GM21723 (cell line): ENCODE measurements around the gene MYO5B.

Source experiments
- ATAC-seq: cut with Tn5 transposase; IDR thresholded peaks from one replicate; pipeline ENCODE4 v1.9.1; 2021; ENCODE audit warnings: mild to moderate bottlenecking, moderate library complexity; ENCODE audit not compliant: unreplicated experiment

Gene MYO5B

GRCh38 chr18:50075772-50076171 is 119.2 kb downstream of the MYO5B start:
- ATAC-seq: no peak

GRCh38 chr18:50074404-50074803 is 120.5 kb downstream of the MYO5B start:
- no peak for ATAC-seq

- no peak for ATAC-seq
Observed at GRCh38 chr18:50073319-50073718, 121.6 kb downstream of the MYO5B start.

- ATAC-seq: no peak
Observed at GRCh38 chr18:50072146-50072545, 122.8 kb downstream of the MYO5B start.

- ATAC-seq: no peak
Observed at GRCh38 chr18:50071397-50071796, 123.5 kb downstream of the MYO5B start.

- ATAC-seq: no peak
Observed at GRCh38 chr18:50069422-50069821, 125.5 kb downstream of the MYO5B start.

GRCh38 chr18:50065527-50065926 is 129.4 kb downstream of the MYO5B start:
- no peak for ATAC-seq

- ATAC-seq: no peak
Observed at GRCh38 chr18:50065039-50065438, 129.9 kb downstream of the MYO5B start.

GRCh38 chr18:50061876-50062517 is 132.9 kb downstream of the MYO5B start:
- no peak for ATAC-seq

- ATAC-seq: no peak
Observed at GRCh38 chr18:50060822-50061221, 134.1 kb downstream of the MYO5B start.

- no peak for ATAC-seq
Observed at GRCh38 chr18:50058731-50059130, 136.2 kb downstream of the MYO5B start.

- ATAC-seq: no peak
Observed at GRCh38 chr18:50057009-50057408, 137.9 kb downstream of the MYO5B start.

GRCh38 chr18:50056185-50056584 is 138.8 kb downstream of the MYO5B start:
- no peak for ATAC-seq

GRCh38 chr18:50055488-50055887 is 139.5 kb downstream of the MYO5B start:
- no peak for ATAC-seq

- ATAC-seq: no peak
Observed at GRCh38 chr18:50053111-50053510, 141.8 kb downstream of the MYO5B start.

GRCh38 chr18:50051288-50051687 is 143.7 kb downstream of the MYO5B start:
- ATAC-seq: no peak

- no peak for ATAC-seq
Observed at GRCh38 chr18:50045126-50045525, 149.8 kb downstream of the MYO5B start.

- no peak for ATAC-seq
Observed at GRCh38 chr18:50044402-50044801, 150.5 kb downstream of the MYO5B start.

- ATAC-seq: no peak
Observed at GRCh38 chr18:50042611-50043010, 152.3 kb downstream of the MYO5B start.

- ATAC-seq: no peak
Observed at GRCh38 chr18:50039746-50040145, 155.2 kb downstream of the MYO5B start.

GRCh38 chr18:50038448-50038847 is 156.5 kb downstream of the MYO5B start:
- ATAC-seq: no peak

GRCh38 chr18:50034029-50034428 is 160.9 kb downstream of the MYO5B start:
- ATAC-seq: no peak

GRCh38 chr18:50033004-50033403 is 161.9 kb downstream of the MYO5B start:
- ATAC-seq: no peak
